DND-41 (cell line): ENCODE results near the gene TOLLIP.
"Not testable (repeated sequence)": the region's sequence is repeated elsewhere in the genome, so short reads cannot be mapped to it uniquely, and the experiment has no call there.

ENCODE experiments used
- ATAC-seq: fragments of 200-7000 bp; cut with Tn5 transposase; 3 replicates; pipeline ENCODE4 v1.9.1; 2021; ENCODE audit warnings: low read depth; ENCODE audit not compliant: insufficient read depth
- DNase-seq: peaks from one replicate; pipeline ENCODE4 v3.0.0-alpha.2; 2020
- H2AFZ ChIP-seq: 2 replicates; pipeline ENCODE4 v1.6.0; 2012; ENCODE audit warnings: low read depth, low read length
- H3K27ac ChIP-seq: 2 replicates; pipeline ENCODE4 v1.5.1; 2012; ENCODE audit warnings: low read length, inconsistent platforms
- H3K27me3 ChIP-seq: fragments of 200-600 bp; sonication (generic); 2 replicates; pipeline ENCODE4 v1.6.0; 2012; ENCODE audit warnings: low read length, mild to moderate bottlenecking, inconsistent platforms; ENCODE audit not compliant: insufficient read depth, poor library complexity
- H3K36me3 ChIP-seq: 2 replicates; pipeline ENCODE4 v1.5.1; 2012; ENCODE audit warnings: low read length, inconsistent platforms; ENCODE audit not compliant: insufficient read depth
- H3K4me1 ChIP-seq: 2 replicates; pipeline ENCODE4 v1.5.1; 2012; ENCODE audit warnings: mild to moderate bottlenecking, low read length; ENCODE audit not compliant: insufficient read depth
- H3K4me2 ChIP-seq: 2 replicates; pipeline ENCODE4 v1.6.0; 2012; ENCODE audit warnings: mild to moderate bottlenecking, moderate library complexity, low read length, inconsistent platforms; ENCODE audit not compliant: insufficient read depth
- H3K4me3 ChIP-seq, 2 experiments: fragments of 200-600 bp in 1 of 2; shearing (Covaris generic) in 1 of 2; 2 replicates each; pipeline ENCODE4 v1.5.1; 2012 to 2016; ENCODE audit warnings: inconsistent platforms in 2 of 2, low read length in 2 of 2, mild to moderate bottlenecking in 2 of 2, low read depth in 1 of 2, moderate library complexity in 1 of 2
- H3K79me2 ChIP-seq: 2 replicates; pipeline ENCODE4 v1.6.0; 2012; ENCODE audit warnings: low read length, inconsistent platforms; ENCODE audit not compliant: insufficient read depth
- H3K9ac ChIP-seq: 2 replicates; pipeline ENCODE4 v1.6.0; 2012; ENCODE audit warnings: low read depth, mild to moderate bottlenecking, inconsistent platforms, low read length, moderate library complexity
- H3K9me3 ChIP-seq: 2 replicates; pipeline ENCODE4 v1.5.1; 2012; ENCODE audit warnings: low read length, moderate library complexity, mild to moderate bottlenecking, inconsistent platforms; ENCODE audit not compliant: insufficient read depth, severe bottlenecking
- H4K20me1 ChIP-seq: 2 replicates; pipeline ENCODE4 v1.6.0; 2012; ENCODE audit warnings: low read length; ENCODE audit not compliant: insufficient read depth
- EZH2 ChIP-seq: IDR thresholded peaks from 3 replicates; pipeline ENCODE4 v1.6.1; 2012; ENCODE audit warnings: borderline replicate concordance, low read depth, mild to moderate bottlenecking, moderate library complexity, low read length, inconsistent platforms; ENCODE audit not compliant: severe bottlenecking
- TF ChIP-seq, protein P1 (sequence below): IDR thresholded peaks from 2 replicates; pipeline ENCODE4 v1.5.1; 2012; ENCODE audit warnings: borderline replicate concordance, low read length, moderate library complexity, mild to moderate bottlenecking; ENCODE audit not compliant: poor library complexity, severe bottlenecking; ENCODE audit errors: extremely low read depth

Gene TOLLIP

DNA sequence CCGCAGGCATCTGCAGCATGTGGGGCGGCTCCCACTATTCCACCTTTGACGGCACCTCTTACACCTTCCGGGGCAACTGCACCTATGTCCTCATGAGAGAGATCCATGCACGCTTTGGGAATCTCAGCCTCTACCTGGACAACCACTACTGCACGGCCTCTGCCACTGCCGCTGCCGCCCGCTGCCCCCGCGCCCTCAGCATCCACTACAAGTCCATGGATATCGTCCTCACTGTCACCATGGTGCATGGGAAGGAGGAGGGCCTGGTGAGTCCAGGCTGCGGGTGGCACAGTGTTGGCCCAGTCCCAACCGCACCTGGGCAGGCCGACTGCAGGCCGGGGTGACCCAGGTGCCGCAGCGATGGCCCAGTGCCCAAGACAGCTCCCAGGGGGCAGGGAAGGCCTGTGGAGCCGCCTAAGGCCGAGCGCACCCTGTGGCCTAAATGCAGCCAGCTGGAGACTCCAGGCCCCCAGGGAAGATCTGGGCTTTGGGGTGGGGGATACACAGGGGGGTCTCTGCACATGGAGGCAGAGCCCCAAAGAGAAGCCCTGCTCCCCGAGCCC, 55.3 kb downstream of the TOLLIP start:
- ATAC-seq: no peak
- DNase-seq: no peak
- no peaks in the 10 kb centered on the region for H3K36me3 ChIP-seq
- no peak overlapping the region for H3K9ac ChIP-seq
- H3K4me2 ChIP-seq: no peak overlapping the region
- H3K27me3 ChIP-seq: no peaks in the 10 kb centered on the region
- no peaks in the 10 kb centered on the region for H4K20me1 ChIP-seq
- no peaks in the 10 kb centered on the region for H3K4me1 ChIP-seq
- TF ChIP-seq EZH2: no peak
- H3K27ac ChIP-seq: no peak overlapping the region
- H3K4me3 ChIP-seq: no peak overlapping the region
- H2AFZ ChIP-seq: no peak overlapping the region
- peaks cover 14% of the 10 kb centered on the region for H3K9me3 ChIP-seq
- H3K79me2 ChIP-seq: no peaks in the 10 kb centered on the region

DNA sequence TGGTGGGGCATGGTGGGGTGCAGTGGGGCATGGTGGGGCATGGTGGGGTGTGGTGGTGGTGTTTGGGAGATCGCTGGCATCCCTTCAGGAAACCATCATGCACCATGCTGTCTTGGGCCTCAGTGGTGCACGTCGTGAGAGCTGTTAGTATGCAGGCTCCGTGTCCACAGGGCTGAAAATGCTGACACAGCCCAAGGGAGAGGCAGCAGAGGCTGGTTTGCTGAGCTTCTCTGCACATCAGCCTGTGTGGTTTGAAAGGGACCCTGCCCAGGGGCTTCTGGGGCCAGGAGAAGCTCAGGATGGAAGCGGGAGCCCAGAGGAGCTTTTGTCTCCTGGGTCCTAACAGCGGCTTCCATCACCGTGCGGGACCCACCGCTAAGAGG, 56.3 kb downstream of the TOLLIP start:
- Histone ChIP-seq H3K4me1 (no peaks in the 10 kb centered on the region), H2AFZ (no peak overlapping the region), H3K9me3 (peaks cover 17% of the 10 kb centered on the region), H4K20me1 (no peaks in the 10 kb centered on the region), H3K4me3 (no peak overlapping the region), H3K79me2 (no peaks in the 10 kb centered on the region), H3K27ac (no peak overlapping the region), H3K9ac (no peak overlapping the region), H3K36me3 (no peaks in the 10 kb centered on the region), H3K4me2 (no peak overlapping the region), H3K27me3 (no peaks in the 10 kb centered on the region)
- no peak for ATAC-seq
- TF ChIP-seq, protein P1, sequence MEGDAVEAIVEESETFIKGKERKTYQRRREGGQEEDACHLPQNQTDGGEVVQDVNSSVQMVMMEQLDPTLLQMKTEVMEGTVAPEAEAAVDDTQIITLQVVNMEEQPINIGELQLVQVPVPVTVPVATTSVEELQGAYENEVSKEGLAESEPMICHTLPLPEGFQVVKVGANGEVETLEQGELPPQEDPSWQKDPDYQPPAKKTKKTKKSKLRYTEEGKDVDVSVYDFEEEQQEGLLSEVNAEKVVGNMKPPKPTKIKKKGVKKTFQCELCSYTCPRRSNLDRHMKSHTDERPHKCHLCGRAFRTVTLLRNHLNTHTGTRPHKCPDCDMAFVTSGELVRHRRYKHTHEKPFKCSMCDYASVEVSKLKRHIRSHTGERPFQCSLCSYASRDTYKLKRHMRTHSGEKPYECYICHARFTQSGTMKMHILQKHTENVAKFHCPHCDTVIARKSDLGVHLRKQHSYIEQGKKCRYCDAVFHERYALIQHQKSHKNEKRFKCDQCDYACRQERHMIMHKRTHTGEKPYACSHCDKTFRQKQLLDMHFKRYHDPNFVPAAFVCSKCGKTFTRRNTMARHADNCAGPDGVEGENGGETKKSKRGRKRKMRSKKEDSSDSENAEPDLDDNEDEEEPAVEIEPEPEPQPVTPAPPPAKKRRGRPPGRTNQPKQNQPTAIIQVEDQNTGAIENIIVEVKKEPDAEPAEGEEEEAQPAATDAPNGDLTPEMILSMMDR: no peak
- no peak for TF ChIP-seq EZH2
- no peak for DNase-seq

DNA sequence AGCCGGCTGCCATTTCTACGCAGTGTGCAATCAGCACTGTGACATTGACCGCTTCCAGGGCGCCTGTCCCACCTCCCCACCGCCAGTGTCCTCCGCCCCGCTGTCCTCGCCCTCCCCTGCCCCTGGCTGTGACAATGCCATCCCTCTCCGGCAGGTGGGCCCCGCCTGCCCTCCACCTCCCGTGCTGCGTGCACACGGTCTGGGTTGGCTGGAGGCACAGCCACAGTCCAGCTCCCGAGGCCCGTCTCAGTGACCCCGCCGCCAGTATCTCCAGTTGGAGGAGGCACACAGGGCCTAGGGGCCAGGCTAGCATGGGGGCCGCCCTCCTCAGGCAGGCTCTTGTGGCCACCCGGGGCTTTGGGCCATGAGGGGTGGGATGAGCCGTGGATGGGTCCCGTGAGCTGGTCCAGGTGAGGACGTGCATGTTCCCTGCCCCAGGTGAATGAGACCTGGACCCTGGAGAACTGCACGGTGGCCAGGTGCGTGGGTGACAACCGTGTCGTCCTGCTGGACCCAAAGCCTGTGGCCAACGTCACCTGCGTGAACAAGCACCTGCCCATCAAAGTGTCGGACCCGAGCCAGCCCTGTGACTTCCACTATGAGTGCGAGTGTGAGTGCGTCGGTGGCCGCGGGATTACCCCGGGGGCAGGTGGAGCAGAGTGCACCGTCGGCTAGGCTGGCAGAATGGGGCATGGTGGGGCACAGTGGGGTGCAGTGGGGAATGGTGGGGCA, 56.9 kb downstream of the TOLLIP start:
- Histone ChIP-seq H3K79me2 (no peaks in the 10 kb centered on the region), H3K4me3 (no peak overlapping the region), H3K27me3 (no peaks in the 10 kb centered on the region), H3K4me2 (no peak overlapping the region), H4K20me1 (no peaks in the 10 kb centered on the region), H3K9ac (no peak overlapping the region), H3K4me1 (no peaks in the 10 kb centered on the region), H3K9me3 (peaks cover 17% of the 10 kb centered on the region), H3K27ac (no peak overlapping the region), H3K36me3 (no peaks in the 10 kb centered on the region), H2AFZ (no peak overlapping the region)
- ATAC-seq: no peak
- TF ChIP-seq, protein P1: no peak
- no peak for TF ChIP-seq EZH2
- DNase-seq: no peak

DNA sequence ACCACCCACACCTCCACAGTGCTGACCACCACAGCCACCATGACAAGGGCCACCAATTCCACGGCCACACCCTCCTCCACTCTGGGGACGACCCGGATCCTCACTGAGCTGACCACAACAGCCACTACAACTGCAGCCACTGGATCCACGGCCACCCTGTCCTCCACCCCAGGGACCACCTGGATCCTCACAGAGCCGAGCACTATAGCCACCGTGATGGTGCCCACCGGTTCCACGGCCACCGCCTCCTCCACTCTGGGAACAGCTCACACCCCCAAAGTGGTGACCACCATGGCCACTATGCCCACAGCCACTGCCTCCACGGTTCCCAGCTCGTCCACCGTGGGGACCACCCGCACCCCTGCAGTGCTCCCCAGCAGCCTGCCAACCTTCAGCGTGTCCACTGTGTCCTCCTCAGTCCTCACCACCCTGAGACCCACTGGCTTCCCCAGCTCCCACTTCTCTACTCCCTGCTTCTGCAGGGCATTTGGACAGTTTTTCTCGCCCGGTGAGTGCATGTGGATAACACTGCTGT, 58.1 kb downstream of the TOLLIP start:
- Histone ChIP-seq H3K9ac (no peak overlapping the region), H3K9me3 (peaks cover 19% of the 10 kb centered on the region)
- ATAC-seq: no peak

DNA sequence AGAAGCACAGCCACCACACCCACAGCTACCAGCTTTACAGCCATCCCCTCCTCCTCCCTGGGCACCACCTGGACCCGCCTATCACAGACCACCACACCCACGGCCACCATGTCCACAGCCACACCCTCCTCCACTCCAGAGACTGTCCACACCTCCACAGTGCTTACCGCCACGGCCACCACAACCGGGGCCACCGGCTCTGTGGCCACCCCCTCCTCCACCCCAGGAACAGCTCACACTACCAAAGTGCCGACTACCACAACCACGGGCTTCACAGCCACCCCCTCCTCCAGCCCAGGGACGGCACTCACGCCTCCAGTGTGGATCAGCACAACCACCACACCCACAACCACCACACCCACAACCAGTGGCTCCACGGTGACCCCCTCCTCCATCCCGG, 59.0 kb downstream of the TOLLIP start:
- H3K27ac ChIP-seq, ATAC-seq, H2AFZ ChIP-seq, H3K4me2 ChIP-seq, H4K20me1 ChIP-seq, H3K79me2 ChIP-seq, H3K4me1 ChIP-seq, H3K9ac ChIP-seq, H3K4me3 ChIP-seq, DNase-seq, H3K36me3 ChIP-seq, H3K27me3 ChIP-seq: not testable (repeated sequence)
- H3K9me3 ChIP-seq: peaks cover 21% of the 10 kb centered on the region

More for the DNA sequence above, 58.1 kb downstream of the TOLLIP start:
- H3K4me1 ChIP-seq: no peaks in the 10 kb centered on the region
- no peak for TF ChIP-seq EZH2
- TF ChIP-seq, protein P1: no peak
- no peaks in the 10 kb centered on the region for H3K36me3 ChIP-seq
- no peak overlapping the region for H2AFZ ChIP-seq
- H4K20me1 ChIP-seq: no peaks in the 10 kb centered on the region
- H3K27ac ChIP-seq: no peak overlapping the region
- H3K79me2 ChIP-seq: no peaks in the 10 kb centered on the region
- no peak overlapping the region for H3K4me3 ChIP-seq
- DNase-seq: no peak
- H3K27me3 ChIP-seq: no peaks in the 10 kb centered on the region
- no peak overlapping the region for H3K4me2 ChIP-seq

DNA sequence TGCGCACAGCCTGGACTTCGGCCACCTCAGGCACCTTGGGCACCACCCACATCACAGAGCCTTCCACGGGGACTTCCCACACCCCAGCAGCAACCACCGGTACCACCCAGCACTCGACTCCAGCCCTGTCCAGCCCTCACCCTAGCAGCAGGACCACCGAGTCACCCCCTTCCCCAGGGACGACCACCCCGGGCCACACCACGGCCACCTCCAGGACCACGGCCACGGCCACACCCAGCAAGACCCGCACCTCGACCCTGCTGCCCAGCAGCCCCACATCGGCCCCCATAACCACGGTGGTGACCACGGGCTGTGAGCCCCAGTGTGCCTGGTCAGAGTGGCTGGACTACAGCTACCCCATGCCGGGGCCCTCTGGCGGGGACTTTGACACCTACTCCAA, 60.5 kb downstream of the TOLLIP start:
- H3K9me3 ChIP-seq: peaks cover 21% of the 10 kb centered on the region
- H3K27me3 ChIP-seq, ATAC-seq, H3K27ac ChIP-seq, DNase-seq, H4K20me1 ChIP-seq, H3K4me1 ChIP-seq, H3K4me3 ChIP-seq, H3K9ac ChIP-seq, H2AFZ ChIP-seq, H3K36me3 ChIP-seq, H3K79me2 ChIP-seq, H3K4me2 ChIP-seq: not testable (repeated sequence)
